Epithelial cell of proximal tubule (primary cell): ENCODE measurements around the gene EGR4. TPM values are rescaled to one million over a fixed set of nuclear protein-coding genes. Genes with fewer than 3 reads are reported as not detected.

Experiments used
- DNase-seq: peaks from one replicate; pipeline ENCODE4 v3.0.0-alpha.2; 2011; ENCODE audit warnings: low read depth
- H3K4me3 ChIP-seq: 2 replicates; pipeline ENCODE4 v1.5.1; 2011; ENCODE audit warnings: low read depth, mild to moderate bottlenecking, low read length
- CTCF ChIP-seq: conservative IDR thresholded peaks from 2 replicates; pipeline ENCODE4 v1.5.1; 2012; ENCODE audit warnings: low read depth, mild to moderate bottlenecking, low read length
- total RNA-seq: library from RNA; depleted of rRNA; stranded (reverse); fragments of >200 nt; gene quantifications from 2 replicates; pipeline ENCODE4 v1.2.3, GENCODE V29; 2015

EGR4 gene
- total RNA-seq: 0.07 TPM in 1 of 2 replicates, not detected in the other

GRCh38 chr2:73293534-73294171 lies at the start of gene EGR4:
EGR4 (minus strand) TSS chr2:73293548; CDS start chr2:73293317, 231 bp downstream.
- no peak for DNase-seq
- H3K4me3 ChIP-seq: peak within 1 kb of the TSS; percentile 50
- TF ChIP-seq CTCF: no peak

- no peak for TF ChIP-seq CTCF
These were observed 47.7 kb upstream of the EGR4 start for GRCh38 chr2:73341039-73341438.

DNA sequence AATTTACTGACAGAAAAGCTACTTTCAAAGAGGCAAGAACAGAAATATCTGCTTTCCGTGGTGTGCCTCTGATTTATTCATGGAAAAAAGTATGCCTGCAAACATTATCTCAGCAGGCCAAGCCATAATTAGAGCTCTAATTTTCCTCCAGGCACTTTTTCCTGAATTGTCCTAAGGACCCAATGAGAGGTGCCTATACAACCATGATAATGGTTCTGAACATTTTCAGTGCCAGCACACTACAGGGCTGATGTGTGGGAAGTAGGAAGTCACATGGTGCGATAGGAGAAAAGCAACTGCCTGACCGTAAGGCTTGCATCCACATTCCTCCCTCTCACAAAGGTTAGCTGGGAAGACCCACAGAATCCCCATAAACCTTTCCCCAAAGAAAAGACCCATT lies 45.9 kb upstream of the EGR4 start:
- no peak for DNase-seq
- no peak for TF ChIP-seq CTCF
- H3K4me3 ChIP-seq: no peak overlapping the region

More at GRCh38 chr2:73341039-73341438, 47.7 kb upstream of the EGR4 start:
- DNase-seq: no peak
- no peak overlapping the region for H3K4me3 ChIP-seq

- no peak for DNase-seq
- no peak for TF ChIP-seq CTCF
- no peak overlapping the region for H3K4me3 ChIP-seq
These were observed 44.5 kb upstream of the EGR4 start for GRCh38 chr2:73337828-73338227.

DNA sequence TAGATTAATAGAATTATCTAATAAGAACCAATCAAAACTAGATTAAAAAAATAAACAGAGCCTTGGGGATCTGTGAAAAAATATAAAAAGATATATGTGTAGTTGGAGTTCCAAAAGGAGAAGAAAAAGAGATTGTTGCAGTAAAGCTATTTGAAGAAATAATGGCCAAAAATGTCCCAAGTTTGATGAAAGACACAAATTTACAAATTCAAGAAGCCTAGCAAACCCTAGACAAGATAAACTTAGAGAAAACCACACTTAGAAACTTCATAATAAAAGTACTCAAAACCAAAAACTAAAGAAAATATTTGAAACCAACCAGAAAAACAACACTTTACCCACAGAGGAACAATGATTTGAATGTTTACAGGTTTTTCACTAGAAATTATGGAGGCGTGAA lies 41.3 kb upstream of the EGR4 start:
- H3K4me3 ChIP-seq: no peak overlapping the region
- DNase-seq: no peak
- no peak for TF ChIP-seq CTCF

- TF ChIP-seq CTCF: no peak
- no peak overlapping the region for H3K4me3 ChIP-seq
- no peak for DNase-seq
These were observed 40.7 kb upstream of the EGR4 start for GRCh38 chr2:73334045-73334444.

DNA sequence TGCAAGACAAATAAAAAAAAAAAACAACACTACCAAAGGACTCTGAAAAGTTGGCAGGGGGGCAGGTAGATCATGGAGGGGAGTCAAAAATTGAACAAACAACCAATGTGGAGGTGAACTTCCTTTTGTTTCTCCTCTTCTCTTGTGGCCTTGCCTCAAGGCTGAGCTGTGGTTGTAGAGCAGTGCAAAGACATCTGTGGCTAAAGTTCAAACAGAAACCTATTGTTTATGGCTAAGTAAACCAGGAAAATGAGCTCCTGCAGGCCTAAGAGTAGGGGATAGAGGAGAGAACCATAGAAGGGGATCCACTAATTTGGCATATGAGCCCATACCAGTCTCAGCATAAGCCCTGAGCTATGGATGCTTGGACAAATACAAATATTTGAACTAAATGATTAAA lies 40.2 kb upstream of the EGR4 start:
- no peak overlapping the region for H3K4me3 ChIP-seq
- DNase-seq: no peak
- no peak for TF ChIP-seq CTCF
